Gastrocnemius medialis (tissue), 4 donors: ENCODE data around the gene AUTS2. TPM values are rescaled to one million over a fixed set of nuclear protein-coding genes. Genes with fewer than 3 reads are reported as not detected.

Experiments
- ATAC-seq, 2 donors: fragments of 150-250 bp; one replicate each; pipeline ENCODE4 v1.9.1; 2016
- DNase-seq, 2 donors: peaks; one replicate each; pipeline ENCODE4 v3.0.0-alpha.2; 2019
- H3K27ac ChIP-seq, 4 donors: fragments of 200-600 bp; sonication (generic); 1 replicate in 1 of 4; 2 replicates in 3 of 4; pipeline ENCODE4 v1.5.1; 2016 to 2018; ENCODE audit warnings: mild to moderate bottlenecking in 2 of 4, moderate library complexity in 1 of 4
- H3K27me3 ChIP-seq, 3 donors: fragments of 200-600 bp; sonication (generic) in 2 of 3; 1 replicate in 1 of 3; 2 replicates in 2 of 3; pipeline versions ENCODE4 v1.5.1 to v1.6.0; 2016 to 2019; ENCODE audit warnings: mild to moderate bottlenecking in 1 of 3, moderate library complexity in 1 of 3
- H3K36me3 ChIP-seq, 2 donors: fragments of 200-600 bp; sonication (generic) in 1 of 2; one replicate each; pipeline ENCODE4 v1.5.1; 2017 to 2018
- H3K4me1 ChIP-seq, 2 donors: fragments of 200-600 bp; sonication (generic) in 1 of 2; one replicate each; pipeline ENCODE4 v1.5.1; 2016 to 2017; ENCODE audit warnings: mild to moderate bottlenecking in 2 of 2
- H3K4me3 ChIP-seq, 4 donors: fragments of 200-600 bp; sonication (generic) in 3 of 4; 1 replicate in 1 of 4; 2 replicates in 3 of 4; pipeline ENCODE4 v1.5.1; 2016 to 2019; ENCODE audit warnings: mild to moderate bottlenecking in 2 of 4
- H3K9me3 ChIP-seq, 3 donors: fragments of 200-600 bp; sonication (generic) in 2 of 3; 1 replicate in 1 of 3; 2 replicates in 2 of 3; pipeline ENCODE4 v1.5.1; 2016 to 2019
- POLR2A ChIP-seq, 2 donors: fragments of 450-650 bp; IDR thresholded peaks; one replicate each; pipeline ENCODE4 v1.6.1; 2017; ENCODE audit warnings: antibody characterized with exemption in 2 of 2, mild to moderate bottlenecking in 2 of 2, moderate library complexity in 2 of 2
- in situ Hi-C, 4 donors: fragments of 200-750 bp; cut with MboI; loops; one replicate each; pipeline versions ENCODE4 v1.15.0 to v1.8.0; 2017; ENCODE audit warnings: low sequenced_read_pairs in 4 of 4
- intact Hi-C: fragments of 100-400 bp; cut with DNase I; formaldehyde crosslinking; loops from one replicate; pipeline ENCODE4 v1.15.1; 2023; ENCODE audit warnings: low total_unique reads
- total RNA-seq, 4 donors: library from RNA; depleted of rRNA; stranded (reverse); fragments of >200 nt; gene quantifications; one replicate each; pipeline versions ENCODE4 v1.1.0 to v1.2.3, GENCODE V29; 2016
- TF ChIP-seq, protein P1 (sequence below), 5 experiments: fragments of 450-650 bp in 3 of 5; fragments of 200-600 bp in 2 of 5; sonication (generic) in 2 of 5; IDR thresholded peaks in 4 of 5; conservative IDR thresholded peaks in 1 of 5; 1 replicate in 4 of 5; 2 replicates in 1 of 5; pipeline ENCODE4 v1.5.1; 2016 to 2019; ENCODE audit warnings: antibody characterized with exemption in 5 of 5, mild to moderate bottlenecking in 3 of 5, moderate library complexity in 3 of 5

The AUTS2 gene
- total RNA-seq, 4 donors from 2014 or later: 2.5 to 16.2 (median 8.5) TPM

- intact Hi-C loops: no loop called here
- Histone ChIP-seq H3K4me3 (no peak overlapping the region), H3K4me1 (peaks cover 0 to 4% of the 10 kb centered on the region in 2 donors), H3K27ac (no peak overlapping the region), H3K9me3 (peaks cover 0 to 2% (median 0%) of the 10 kb centered on the region in 3 donors), H3K36me3 (no peaks in the 10 kb centered on the region), H3K27me3 (no peaks in the 10 kb centered on the region)
- DNase-seq (no peak), ATAC-seq (no peak)
- no peak for TF ChIP-seq POLR2A (IDR thresholded peaks at IDR 0.05)
- TF ChIP-seq, protein P1, sequence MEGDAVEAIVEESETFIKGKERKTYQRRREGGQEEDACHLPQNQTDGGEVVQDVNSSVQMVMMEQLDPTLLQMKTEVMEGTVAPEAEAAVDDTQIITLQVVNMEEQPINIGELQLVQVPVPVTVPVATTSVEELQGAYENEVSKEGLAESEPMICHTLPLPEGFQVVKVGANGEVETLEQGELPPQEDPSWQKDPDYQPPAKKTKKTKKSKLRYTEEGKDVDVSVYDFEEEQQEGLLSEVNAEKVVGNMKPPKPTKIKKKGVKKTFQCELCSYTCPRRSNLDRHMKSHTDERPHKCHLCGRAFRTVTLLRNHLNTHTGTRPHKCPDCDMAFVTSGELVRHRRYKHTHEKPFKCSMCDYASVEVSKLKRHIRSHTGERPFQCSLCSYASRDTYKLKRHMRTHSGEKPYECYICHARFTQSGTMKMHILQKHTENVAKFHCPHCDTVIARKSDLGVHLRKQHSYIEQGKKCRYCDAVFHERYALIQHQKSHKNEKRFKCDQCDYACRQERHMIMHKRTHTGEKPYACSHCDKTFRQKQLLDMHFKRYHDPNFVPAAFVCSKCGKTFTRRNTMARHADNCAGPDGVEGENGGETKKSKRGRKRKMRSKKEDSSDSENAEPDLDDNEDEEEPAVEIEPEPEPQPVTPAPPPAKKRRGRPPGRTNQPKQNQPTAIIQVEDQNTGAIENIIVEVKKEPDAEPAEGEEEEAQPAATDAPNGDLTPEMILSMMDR (IDR thresholded peaks at IDR 0.05 in 4 of 5, conservative IDR thresholded peaks at IDR 0.05 in 1 of 5): no peak
- in situ Hi-C loops: no loop called here
Observed at GRCh38 chr7:69908454-69908853, 310.2 kb downstream of the AUTS2 start.

DNA sequence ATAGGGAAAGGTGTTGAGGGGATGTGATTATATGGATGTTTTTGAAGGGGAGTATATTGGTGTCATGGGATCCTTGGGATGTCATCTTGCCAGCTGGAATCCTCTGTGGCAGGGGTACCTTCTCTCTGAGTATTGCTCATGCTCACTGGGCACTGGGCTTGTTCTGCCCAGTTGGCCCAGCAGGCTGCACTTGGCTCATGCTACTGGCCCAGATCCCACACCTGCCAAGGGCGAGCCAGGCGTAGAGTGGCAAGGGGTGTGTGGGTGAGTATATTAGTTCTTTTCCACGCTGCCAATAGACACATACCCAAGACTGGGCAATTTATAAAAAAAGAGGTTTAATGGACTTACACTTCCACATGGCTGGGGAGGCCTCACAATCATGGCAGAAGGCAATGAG, 311.9 kb downstream of the AUTS2 start:
- Histone ChIP-seq H3K9me3 (peaks cover 0 to 2% (median 0%) of the 10 kb centered on the region in 3 donors), H3K36me3 (no peaks in the 10 kb centered on the region), H3K4me3 (no peak overlapping the region), H3K27me3 (no peaks in the 10 kb centered on the region), H3K4me1 (peaks cover 0 to 4% of the 10 kb centered on the region in 2 donors), H3K27ac (no peak overlapping the region)
- TF ChIP-seq, protein P1 (IDR thresholded peaks at IDR 0.05 in 4 of 5, conservative IDR thresholded peaks at IDR 0.05 in 1 of 5): no peak
- TF ChIP-seq POLR2A (IDR thresholded peaks at IDR 0.05): no peak
- ATAC-seq: no peak
- intact Hi-C loops (no loop called here), in situ Hi-C loops (no loop called here)
- DNase-seq: no peak

- Histone ChIP-seq H3K36me3 (no peaks in the 10 kb centered on the region), H3K4me3 (no peak overlapping the region), H3K4me1 (peaks cover 0 to 4% of the 10 kb centered on the region in 2 donors), H3K27me3 (no peaks in the 10 kb centered on the region), H3K27ac (no peak overlapping the region), H3K9me3 (peaks cover 0 to 2% (median 0%) of the 10 kb centered on the region in 3 donors)
- in situ Hi-C loops (no loop called here), intact Hi-C loops (no loop called here)
- TF ChIP-seq, protein P1 (IDR thresholded peaks at IDR 0.05 in 4 of 5, conservative IDR thresholded peaks at IDR 0.05 in 1 of 5): no peak
- TF ChIP-seq POLR2A (IDR thresholded peaks at IDR 0.05): no peak
- no peak for DNase-seq
- ATAC-seq: no peak
Observed at GRCh38 chr7:69911337-69911736, 313.1 kb downstream of the AUTS2 start.

DNA sequence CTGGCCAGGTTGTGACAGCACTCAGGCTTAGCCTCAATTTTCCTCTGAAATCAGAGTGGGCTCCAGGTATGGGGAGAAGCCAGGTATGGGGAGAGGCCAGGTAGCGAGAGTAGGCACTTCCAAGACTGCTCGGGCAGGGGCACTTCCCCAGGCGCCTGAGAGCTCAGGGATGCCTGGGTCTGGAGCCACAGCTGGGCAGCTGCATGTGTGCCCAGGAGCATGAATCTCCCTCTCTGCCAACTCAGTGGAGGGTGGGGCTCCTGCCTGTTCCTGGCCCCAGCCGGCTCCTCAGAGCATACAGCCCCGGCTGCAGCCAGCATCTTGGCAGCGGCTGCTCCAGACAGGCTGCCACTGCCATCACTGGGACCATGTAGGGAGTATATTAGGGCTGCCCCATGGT, 313.9 kb downstream of the AUTS2 start:
- H3K9me3 ChIP-seq: peaks cover 0 to 2% (median 0%) of the 10 kb centered on the region in 3 donors
- DNase-seq (no peak), ATAC-seq (no peak)
- H3K4me1 ChIP-seq: peaks cover 0 to 4% of the 10 kb centered on the region in 2 donors
- no peaks in the 10 kb centered on the region for H3K36me3 ChIP-seq
- in situ Hi-C loops (no loop called here), intact Hi-C loops (no loop called here)
- H3K4me3 ChIP-seq: no peak overlapping the region
- no peak overlapping the region for H3K27ac ChIP-seq
- TF ChIP-seq POLR2A (IDR thresholded peaks at IDR 0.05): no peak
- TF ChIP-seq, protein P1 (IDR thresholded peaks at IDR 0.05 in 4 of 5, conservative IDR thresholded peaks at IDR 0.05 in 1 of 5): no peak
- no peaks in the 10 kb centered on the region for H3K27me3 ChIP-seq

- Histone ChIP-seq H3K9me3 (peaks cover 0 to 2% (median 0%) of the 10 kb centered on the region in 3 donors), H3K4me3 (no peak overlapping the region), H3K27me3 (no peaks in the 10 kb centered on the region), H3K27ac (no peak overlapping the region), H3K36me3 (no peaks in the 10 kb centered on the region), H3K4me1 (peaks cover 0 to 4% of the 10 kb centered on the region in 2 donors)
- no peak for TF ChIP-seq POLR2A (IDR thresholded peaks at IDR 0.05)
- TF ChIP-seq, protein P1 (IDR thresholded peaks at IDR 0.05 in 4 of 5, conservative IDR thresholded peaks at IDR 0.05 in 1 of 5): no peak
- in situ Hi-C loops (no loop called here), intact Hi-C loops (no loop called here)
- ATAC-seq (no peak), DNase-seq (no peak)
Observed at GRCh38 chr7:69912846-69913245, 314.6 kb downstream of the AUTS2 start.
